Ascending aorta (tissue), 2 donors: Measurements from ENCODE around the gene LRRC37A2. TPM values are rescaled to one million over a fixed set of nuclear protein-coding genes. Genes with fewer than 3 reads are reported as not detected.
"Not testable (repeated sequence)": the region's sequence is repeated elsewhere in the genome, so short reads cannot be mapped to it uniquely, and the experiment has no call there.

Experiments used
- DNase-seq, 2 donors: peaks; one replicate each; pipeline ENCODE4 v3.0.0-alpha.2; 2019; ENCODE audit warnings: low spot score in 2 of 2
- H3K27ac ChIP-seq, 2 donors: fragments of 200-600 bp; sonication (generic); one replicate each; pipeline ENCODE4 v1.5.1; 2016 to 2017; ENCODE audit warnings: mild to moderate bottlenecking in 1 of 2
- H3K27me3 ChIP-seq: fragments of 200-600 bp; sonication (generic); one replicate; pipeline ENCODE4 v1.5.1; 2017
- H3K36me3 ChIP-seq, 2 donors: fragments of 200-600 bp; sonication (generic); one replicate each; pipeline ENCODE4 v1.5.1; 2016
- H3K4me1 ChIP-seq, 2 donors: fragments of 200-600 bp; sonication (generic); one replicate each; pipeline ENCODE4 v1.5.1; 2016 to 2017; ENCODE audit warnings: mild to moderate bottlenecking in 1 of 2
- H3K4me3 ChIP-seq, 2 donors: fragments of 200-600 bp; sonication (generic); one replicate each; pipeline ENCODE4 v1.5.1; 2016 to 2017; ENCODE audit warnings: mild to moderate bottlenecking in 1 of 2
- H3K9me3 ChIP-seq, 2 donors: fragments of 200-600 bp; sonication (generic); one replicate each; pipeline ENCODE4 v1.5.1; 2016
- intact Hi-C: fragments of 100-400 bp; cut with DNase I; formaldehyde crosslinking; loops from one replicate; pipeline ENCODE4 v1.15.1; 2023
- total RNA-seq: library from RNA; depleted of rRNA; stranded (reverse); fragments of >200 nt; gene quantifications from one replicate; pipeline ENCODE4 v1.1.0, GENCODE V29; 2016

Gene LRRC37A2
- total RNA-seq, 1 donor from 2014 or later = 7.7 TPM

DNA sequence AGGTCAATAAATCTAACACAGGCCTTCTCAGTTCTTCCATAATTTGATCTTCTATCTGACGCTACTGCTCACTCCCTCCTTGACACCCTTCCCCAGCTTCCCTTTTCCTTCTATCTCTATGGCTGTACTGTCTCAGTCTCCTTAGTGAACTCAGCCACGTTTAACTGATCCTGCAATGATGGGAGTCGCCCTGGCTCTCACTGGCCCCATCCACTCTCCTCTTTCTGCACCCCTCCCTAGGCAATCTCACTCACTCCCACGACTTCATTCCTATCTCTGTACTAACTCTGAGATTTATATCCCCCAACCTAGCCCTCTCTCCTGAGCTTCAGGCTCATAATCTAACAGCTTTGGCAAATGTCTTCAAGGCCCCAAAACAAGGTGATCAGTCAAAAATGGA is 59.5 kb downstream of the LRRC37A2 start:
- H3K36me3 ChIP-seq, H3K9me3 ChIP-seq, H3K27ac ChIP-seq, intact Hi-C loops, H3K4me3 ChIP-seq, H3K4me1 ChIP-seq, DNase-seq, H3K27me3 ChIP-seq: not testable (repeated sequence)

DNA sequence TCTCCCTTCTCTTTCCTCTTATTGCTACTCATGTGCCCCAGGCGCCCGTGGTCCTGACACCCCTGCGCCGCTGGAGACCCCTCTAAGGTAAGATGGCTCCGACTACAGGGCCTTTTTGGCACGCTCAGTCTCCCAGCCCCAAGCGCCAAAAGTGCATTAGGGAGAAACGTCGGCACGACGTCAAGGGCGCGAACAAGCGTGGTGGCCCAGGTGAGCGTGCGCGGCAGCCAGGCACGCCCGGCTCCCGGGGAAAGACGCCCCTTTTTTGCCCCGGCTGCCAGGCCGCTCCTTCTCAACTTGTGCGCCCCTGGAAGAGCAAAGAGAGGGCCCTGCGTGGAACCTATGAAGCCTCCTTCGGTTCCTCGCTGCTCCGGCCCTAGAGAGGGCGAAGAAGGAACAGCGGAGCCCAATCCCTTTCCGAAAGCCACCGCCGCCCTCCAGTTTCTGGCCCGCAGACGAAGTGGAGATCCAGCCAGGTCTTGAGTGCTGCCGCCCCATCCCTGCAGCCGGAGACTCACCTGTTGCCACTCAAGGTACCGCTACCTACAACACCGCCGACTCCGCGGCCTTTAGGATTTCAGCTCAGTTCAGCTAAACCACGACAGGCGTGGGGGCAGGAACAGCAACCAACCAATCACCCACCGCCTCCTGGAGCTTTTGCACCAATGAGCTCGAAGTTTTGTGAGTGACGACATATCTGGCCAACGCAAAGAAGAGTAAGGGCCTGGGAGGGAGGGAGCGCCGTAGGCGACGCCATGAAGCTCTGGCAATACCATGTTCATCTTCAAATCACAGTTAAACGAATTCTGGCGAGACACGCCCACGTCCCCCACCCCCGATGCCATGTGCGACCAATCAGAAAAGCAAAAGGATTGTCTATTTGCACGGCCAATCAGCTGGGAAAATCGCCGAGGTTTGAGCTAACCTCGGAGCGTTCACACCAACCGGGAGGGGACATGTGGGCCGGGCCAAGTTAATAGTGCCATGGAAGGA is 67.1 kb downstream of the LRRC37A2 start, which contains the start of gene ARL17A:
Gene ARL17A (minus strand): TSS at position 609 of the 993 bp plus-strand sequence. CDS start 3,369 bp downstream, outside the sequence.
- H3K4me3 ChIP-seq = peak within 1 kb of the TSS in 1 of 2 donors; percentile 38

DNA sequence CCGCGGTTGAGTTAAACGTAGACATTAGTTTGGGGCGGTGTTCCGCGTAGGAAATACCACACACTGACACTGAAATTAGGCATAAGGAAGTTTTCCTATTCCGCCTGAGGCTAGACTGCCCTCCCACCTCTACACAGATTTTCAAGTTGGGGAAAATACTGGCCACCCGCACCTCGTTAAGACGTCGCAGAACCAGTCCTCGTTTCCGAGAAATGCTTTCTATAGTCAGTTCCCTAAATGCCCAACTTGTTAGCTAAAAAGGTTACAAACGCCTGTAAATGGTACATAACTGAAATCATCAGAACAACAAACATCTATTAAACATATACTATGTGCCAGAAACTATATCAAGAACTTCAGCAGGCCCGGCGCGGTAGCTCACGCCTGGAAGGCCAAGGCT is 67.8 kb downstream of the LRRC37A2 start:
- H3K4me1 ChIP-seq, H3K36me3 ChIP-seq, DNase-seq, intact Hi-C loops, H3K27me3 ChIP-seq, H3K9me3 ChIP-seq: not testable (repeated sequence)
- peak overlapping the region in 1 of 2 donors; percentile 38 for H3K4me3 ChIP-seq
- H3K27ac ChIP-seq = peak overlapping the region in 1 of 2 donors; percentile 64

More for the DNA sequence above, 67.1 kb downstream of the LRRC37A2 start, which contains the start of gene ARL17A:
- intact Hi-C loops, H3K9me3 ChIP-seq, H3K4me1 ChIP-seq, H3K27me3 ChIP-seq, H3K36me3 ChIP-seq: not testable (repeated sequence)
- H3K27ac ChIP-seq = peak within 1 kb of the TSS in 1 of 2 donors; percentile 64
- peak; percentile 63 to 92 for DNase-seq

GRCh38 chr17:46585444-46585843 is 73.2 kb downstream of the LRRC37A2 start:
- intact Hi-C loops, H3K9me3 ChIP-seq, H3K27me3 ChIP-seq, DNase-seq, H3K4me3 ChIP-seq, H3K4me1 ChIP-seq, H3K27ac ChIP-seq, H3K36me3 ChIP-seq: not testable (repeated sequence)

DNA sequence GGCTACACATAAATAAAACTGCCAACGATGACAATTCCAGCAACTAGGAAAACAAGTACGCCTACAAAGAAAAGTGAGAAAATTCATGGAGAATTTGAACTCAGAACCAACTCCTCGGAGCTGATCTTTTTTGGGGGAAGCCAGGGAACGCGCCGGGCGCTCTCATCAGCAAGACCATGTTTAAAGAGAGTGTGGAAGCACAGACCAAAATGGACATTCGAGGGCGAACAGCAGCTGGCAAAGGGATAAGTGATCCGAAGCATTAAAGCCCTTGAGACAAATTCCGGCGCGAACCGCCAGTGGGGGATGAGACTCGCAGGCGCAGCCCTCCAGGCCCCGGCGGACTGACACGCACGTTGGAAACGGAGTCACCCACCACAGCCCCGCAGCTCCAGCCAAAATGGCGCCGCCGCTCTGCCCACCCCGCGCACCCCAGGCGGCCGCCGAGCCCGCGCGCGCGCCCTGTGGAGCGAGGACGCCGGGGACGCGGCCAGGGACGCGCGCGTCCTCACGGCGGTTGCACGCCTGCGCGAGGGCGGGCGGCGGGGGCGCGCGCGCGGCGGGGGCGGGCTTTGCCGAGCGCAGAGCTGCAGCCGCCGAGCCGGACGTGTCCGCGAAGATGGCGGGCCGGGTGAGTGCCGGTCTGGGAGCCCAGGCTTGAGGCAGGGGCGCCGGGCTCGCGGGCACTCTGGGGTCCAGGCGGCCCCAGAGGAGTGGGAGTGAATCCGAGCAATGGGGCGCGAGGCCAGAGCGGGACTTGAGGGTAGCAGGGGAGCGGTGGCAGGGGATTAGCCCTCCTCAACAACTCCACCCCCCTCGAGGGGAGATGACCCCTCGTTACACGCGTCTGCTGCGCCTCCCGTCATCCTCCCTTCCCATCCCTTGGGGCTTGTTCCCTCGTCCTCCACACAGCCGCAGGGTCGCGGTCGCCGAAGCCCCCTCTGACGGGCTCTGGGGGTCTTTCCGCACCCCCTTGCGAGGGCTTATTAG is 78.2 kb downstream of the LRRC37A2 start, which contains the start of gene NSF:
Gene NSF (plus strand): TSS at position 513 of the 990 bp plus-strand sequence. CDS start 107 bp downstream, at position 620.
- H3K9me3 ChIP-seq, H3K4me3 ChIP-seq, H3K27ac ChIP-seq, intact Hi-C loops, DNase-seq, H3K27me3 ChIP-seq, H3K4me1 ChIP-seq, H3K36me3 ChIP-seq: not testable (repeated sequence)

DNA sequence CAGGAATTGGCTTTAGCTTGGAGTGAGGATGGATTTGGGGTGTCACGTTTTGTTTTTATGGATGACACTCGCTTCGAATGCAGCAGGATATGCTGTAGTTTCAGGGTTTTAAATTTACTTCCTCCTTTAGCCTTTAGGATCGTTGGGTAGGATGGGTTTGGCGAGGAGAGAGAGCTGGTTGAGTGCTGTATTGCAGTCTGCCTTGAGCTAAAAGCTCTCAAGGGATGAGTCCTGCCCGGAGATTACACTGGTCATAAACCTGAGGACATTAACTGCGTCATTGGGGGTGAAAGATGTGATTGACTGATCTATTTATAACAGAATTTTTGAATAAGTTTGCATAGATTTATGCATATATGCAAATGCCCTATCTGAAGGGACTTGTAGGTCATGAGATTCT is 79.1 kb downstream of the LRRC37A2 start:
- DNase-seq, H3K4me1 ChIP-seq, H3K36me3 ChIP-seq, H3K27ac ChIP-seq, H3K27me3 ChIP-seq, intact Hi-C loops, H3K9me3 ChIP-seq, H3K4me3 ChIP-seq: not testable (repeated sequence)

- H3K4me3 ChIP-seq, intact Hi-C loops, H3K4me1 ChIP-seq, DNase-seq, H3K27ac ChIP-seq, H3K9me3 ChIP-seq, H3K27me3 ChIP-seq, H3K36me3 ChIP-seq: not testable (repeated sequence)
Observed at GRCh38 chr17:46598344-46598931, 86.2 kb downstream of the LRRC37A2 start.

GRCh38 chr17:46600767-46601166 is 88.5 kb downstream of the LRRC37A2 start:
- H3K4me1 ChIP-seq, H3K27me3 ChIP-seq, H3K27ac ChIP-seq, H3K9me3 ChIP-seq, DNase-seq, H3K4me3 ChIP-seq, H3K36me3 ChIP-seq, intact Hi-C loops: not testable (repeated sequence)

- intact Hi-C loops, H3K27ac ChIP-seq: not testable (repeated sequence)
Observed at GRCh38 chr17:46603125-46603524, 90.9 kb downstream of the LRRC37A2 start.

More at GRCh38 chr17:46603125-46603524, 90.9 kb downstream of the LRRC37A2 start:
- not testable (repeated sequence) for H3K9me3 ChIP-seq, H3K27me3 ChIP-seq, H3K36me3 ChIP-seq, H3K4me1 ChIP-seq, DNase-seq, H3K4me3 ChIP-seq

Other genes starting within 250 kb of the LRRC37A2 start
- not detected for gene LRRC37A, start 217.3 kb upstream of the LRRC37A2 start, total RNA-seq
- gene ARL17B, start 150.7 kb upstream of the LRRC37A2 start, total RNA-seq = not detected
- gene ARL17A, start 67.2 kb downstream of the LRRC37A2 start, total RNA-seq = 3.4 TPM
- gene NSF, start 78.2 kb downstream of the LRRC37A2 start, total RNA-seq = 13.0 TPM